Ovary (tissue), 9 donors: ENCODE data around the gene NR3C2. TPM values are rescaled to one million over a fixed set of nuclear protein-coding genes. Genes with fewer than 3 reads are reported as not detected.
"Not testable (repeated sequence)": the region's sequence is repeated elsewhere in the genome, so short reads cannot be mapped to it uniquely, and the experiment has no call there.

Source experiments
- DNase-seq, 5 donors: peaks; one replicate each; pipeline ENCODE4 v3.0.0-alpha.2; 2019 to 2020
- H3K27ac ChIP-seq, 2 donors: fragments of 200-600 bp; one replicate each; pipeline versions ENCODE4 v1.5.1 to v1.8.0; 2019 to 2022
- H3K27me3 ChIP-seq: fragments of 200-600 bp; one replicate; pipeline ENCODE4 v1.8.0; 2022
- H3K36me3 ChIP-seq: fragments of 200-600 bp; sonication (generic); one replicate; pipeline ENCODE4 v1.5.1; 2019
- H3K4me1 ChIP-seq: one replicate; pipeline ENCODE4 v1.8.1; 2013; ENCODE audit warnings: mild to moderate bottlenecking, moderate library complexity; ENCODE audit not compliant: insufficient read depth
- H3K4me3 ChIP-seq: fragments of 200-600 bp; sonication (generic); one replicate; pipeline ENCODE4 v1.5.1; 2017
- H3K9me3 ChIP-seq, 2 donors: fragments of 200-600 bp in 1 of 2; sonication (generic) in 1 of 2; one replicate each; pipeline versions ENCODE4 v1.5.1 to v1.8.1; 2013 to 2019; ENCODE audit warnings: mild to moderate bottlenecking in 1 of 2, moderate library complexity in 1 of 2
- EP300 ChIP-seq: sonication (generic); formaldehyde crosslinking; IDR thresholded peaks from one replicate; pipeline ENCODE4 v1.6.1; 2017; ENCODE audit warnings: antibody characterized with exemption
- POLR2A ChIP-seq: fragments of 450-650 bp; IDR thresholded peaks from one replicate; pipeline ENCODE4 v1.6.1; 2017; ENCODE audit warnings: antibody characterized with exemption, mild to moderate bottlenecking, moderate library complexity
- WGBS, 3 donors: extraction: QIAGEN DNeasy Blood & Tissue Kit in 1 of 3; methylation state at CpG; one replicate each; pipeline versions ENCODE4 v1.1.5 to v1.1.7; 2013 to 2017; 5-methylcytosine and 5-hydroxymethylcytosine counted together
- intact Hi-C, 4 donors: fragments of 100-400 bp; cut with DNase I; formaldehyde crosslinking; loops; one replicate each; pipeline versions ENCODE4 v1.11.0 to v1.15.1; 2022 to 2023
- polyA plus RNA-seq, 2 donors: library from polyadenylated mRNA; stranded (reverse); fragments of 200-250 nt in 1 of 2; fragments of 350-450 nt in 1 of 2; fragmentation: Illumina TruSeq in 1 of 2; extraction: RNeasy Lipid Tissue Mini Kit (QIAGEN cat#74804) in 1 of 2; gene quantifications; one replicate each; pipeline ENCODE4 v1.2.3, GENCODE V29; 2013 to 2014
- total RNA-seq, 7 donors: library from RNA; depleted of rRNA in 2 of 7; stranded (reverse); fragments of >200 nt in 2 of 7; fragmentation: NEBNext Ultra II Directional in 3 of 7; extraction: Animal tissue kit (Norgen Biotek cat#: 25700) in 3 of 7; gene quantifications; one replicate each; pipeline versions ENCODE4 v1.1.0 to v1.2.4, GENCODE V29; 2016 to 2023
- TF ChIP-seq, protein P1 (sequence below), 3 donors: fragments of 450-650 bp in 2 of 3; fragments of 200-600 bp in 1 of 3; IDR thresholded peaks; one replicate each; pipeline versions ENCODE4 v1.5.1 to v1.8.0; 2016 to 2022; ENCODE audit warnings: antibody characterized with exemption in 3 of 3, mild to moderate bottlenecking in 1 of 3
- donor health status: DM: no; HTN: no; CAD: no; lungs with moderate emphysema.
- donor health status: DM: no; HTN: no; CAD: no.
- donor health status: Bipolar disorder and iron deficiency.
- donor health status: DM: yes; HTN: yes; CAD: no.
- donor health status: DM: no; HTN: no; CAD: no.
- donor health status: DM: yes; HTN: yes; CAD: no.

The NR3C2 gene
- total and polyA plus RNA-seq, 9 donors: 6.8 to 37.5 (median 22.9) TPM

DNA sequence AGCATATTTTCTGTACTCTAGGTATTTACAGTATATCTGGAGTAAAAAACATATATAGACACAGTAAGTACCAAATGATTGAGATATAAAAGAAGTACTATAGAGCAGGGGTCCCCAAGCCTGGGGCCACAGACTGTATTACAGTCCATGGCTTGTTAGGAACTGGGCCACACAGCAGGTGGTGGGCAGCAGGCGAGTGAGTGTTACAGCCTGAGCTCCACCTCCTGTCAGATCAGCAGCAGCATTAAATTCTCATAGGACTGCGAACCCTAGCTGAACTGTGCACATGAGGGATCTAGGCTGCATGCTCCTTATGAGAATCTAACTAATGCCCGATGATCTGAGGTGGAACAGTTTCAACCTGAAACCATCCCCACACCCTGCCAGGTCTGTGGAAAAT is 300.7 kb downstream of the NR3C2 start:
- no peaks in the 10 kb centered on the region for H3K9me3 ChIP-seq
- H3K27ac ChIP-seq: no peak overlapping the region
- intact Hi-C loops: no loop called here
- H3K36me3 ChIP-seq: no peaks in the 10 kb centered on the region
- no peak for DNase-seq
- 73 to 83% (median 75%) methylated on average over 3 of the region's 3 CpGs for WGBS, 3 donors
- H3K4me3 ChIP-seq: no peak overlapping the region
- H3K27me3 ChIP-seq: no peaks in the 10 kb centered on the region
- H3K4me1 ChIP-seq: no peaks in the 10 kb centered on the region
- TF ChIP-seq EP300: no peak
- TF ChIP-seq, protein P1, sequence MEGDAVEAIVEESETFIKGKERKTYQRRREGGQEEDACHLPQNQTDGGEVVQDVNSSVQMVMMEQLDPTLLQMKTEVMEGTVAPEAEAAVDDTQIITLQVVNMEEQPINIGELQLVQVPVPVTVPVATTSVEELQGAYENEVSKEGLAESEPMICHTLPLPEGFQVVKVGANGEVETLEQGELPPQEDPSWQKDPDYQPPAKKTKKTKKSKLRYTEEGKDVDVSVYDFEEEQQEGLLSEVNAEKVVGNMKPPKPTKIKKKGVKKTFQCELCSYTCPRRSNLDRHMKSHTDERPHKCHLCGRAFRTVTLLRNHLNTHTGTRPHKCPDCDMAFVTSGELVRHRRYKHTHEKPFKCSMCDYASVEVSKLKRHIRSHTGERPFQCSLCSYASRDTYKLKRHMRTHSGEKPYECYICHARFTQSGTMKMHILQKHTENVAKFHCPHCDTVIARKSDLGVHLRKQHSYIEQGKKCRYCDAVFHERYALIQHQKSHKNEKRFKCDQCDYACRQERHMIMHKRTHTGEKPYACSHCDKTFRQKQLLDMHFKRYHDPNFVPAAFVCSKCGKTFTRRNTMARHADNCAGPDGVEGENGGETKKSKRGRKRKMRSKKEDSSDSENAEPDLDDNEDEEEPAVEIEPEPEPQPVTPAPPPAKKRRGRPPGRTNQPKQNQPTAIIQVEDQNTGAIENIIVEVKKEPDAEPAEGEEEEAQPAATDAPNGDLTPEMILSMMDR (IDR thresholded peaks at IDR 0.05): no peak
- TF ChIP-seq POLR2A: no peak

DNA sequence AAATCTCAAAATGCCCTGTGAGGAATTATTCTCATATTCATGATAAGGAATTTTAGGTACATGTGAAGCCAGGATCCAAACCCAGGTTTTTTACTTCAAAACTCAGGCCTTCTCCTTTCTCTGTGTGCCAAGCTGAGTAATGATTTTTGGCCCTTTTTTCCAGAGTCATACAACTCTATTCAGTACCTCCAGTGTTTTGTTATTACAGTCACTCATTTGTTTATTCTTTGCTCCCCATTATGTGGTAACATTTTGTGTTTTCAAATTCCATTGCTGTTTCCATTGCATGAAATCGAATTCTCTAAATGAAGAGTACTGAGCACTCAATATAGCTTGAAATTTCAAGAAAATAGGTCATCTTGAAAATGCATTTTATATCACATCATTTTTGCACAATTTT is 315.4 kb downstream of the NR3C2 start:
- Histone ChIP-seq H3K27me3 (no peaks in the 10 kb centered on the region), H3K4me3 (no peak overlapping the region), H3K36me3 (no peaks in the 10 kb centered on the region), H3K27ac (no peak overlapping the region), H3K9me3 (no peaks in the 10 kb centered on the region), H3K4me1 (no peaks in the 10 kb centered on the region)
- TF ChIP-seq POLR2A: no peak
- TF ChIP-seq, protein P1 (IDR thresholded peaks at IDR 0.05): no peak
- no peak for TF ChIP-seq EP300
- WGBS, 3 donors: 8 to 34% (median 20%) methylated on average over 1 of the region's 1 CpG
- intact Hi-C loops: no loop called here
- DNase-seq: no peak

- no peaks in the 10 kb centered on the region for H3K4me1 ChIP-seq
- H3K27ac ChIP-seq: no peak overlapping the region
- WGBS, 3 donors: 54 to 100% (median 98%) methylated on average over 1 of the region's 1 CpG
- TF ChIP-seq, protein P1 (IDR thresholded peaks at IDR 0.05): no peak
- TF ChIP-seq EP300 (no peak), POLR2A (no peak)
- DNase-seq: no peak
- no peaks in the 10 kb centered on the region for H3K27me3 ChIP-seq
- no peak overlapping the region for H3K4me3 ChIP-seq
- H3K9me3 ChIP-seq: no peaks in the 10 kb centered on the region
- no peaks in the 10 kb centered on the region for H3K36me3 ChIP-seq
- intact Hi-C loops: no loop called here
Observed at GRCh38 chr4:148124512-148124911, 317.7 kb downstream of the NR3C2 start.

DNA sequence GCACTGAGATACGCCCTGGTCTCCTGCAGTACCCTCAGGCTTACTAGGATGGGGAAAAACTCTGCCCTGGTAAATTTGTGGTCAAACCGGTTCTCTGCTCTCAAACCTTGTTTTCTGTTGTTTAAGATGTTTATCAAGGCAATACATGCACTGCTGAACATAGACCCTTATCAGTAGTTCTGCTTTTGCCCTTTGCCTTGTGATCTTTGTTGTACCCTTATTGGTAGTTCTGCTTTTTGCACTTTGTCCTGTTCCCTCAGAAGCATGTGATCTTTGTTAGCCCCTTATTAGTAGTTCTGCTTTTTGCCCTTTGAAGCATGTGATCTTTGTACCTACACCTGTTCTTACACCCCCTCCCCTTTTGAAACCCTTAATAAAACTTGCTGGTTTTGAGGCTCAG is 319.1 kb downstream of the NR3C2 start:
- DNase-seq, H3K4me1 ChIP-seq, H3K36me3 ChIP-seq, H3K4me3 ChIP-seq, H3K9me3 ChIP-seq, intact Hi-C loops, H3K27ac ChIP-seq, H3K27me3 ChIP-seq: not testable (repeated sequence)
- 96 to 98% (median 98%) methylated on average over 2 of the region's 2 CpGs for WGBS, 3 donors

GRCh38 chr4:148120216-148120615 is 322.0 kb downstream of the NR3C2 start:
- Histone ChIP-seq H3K4me1 (peaks cover 1% of the 10 kb centered on the region), H3K27ac (no peak overlapping the region), H3K36me3 (no peaks in the 10 kb centered on the region), H3K27me3 (no peaks in the 10 kb centered on the region), H3K9me3 (no peaks in the 10 kb centered on the region), H3K4me3 (no peak overlapping the region)
- 86 to 88% (median 86%) methylated on average over 3 of the region's 3 CpGs for WGBS, 3 donors
- TF ChIP-seq POLR2A (no peak), EP300 (no peak)
- no peak for DNase-seq
- intact Hi-C loops: no loop called here

DNA sequence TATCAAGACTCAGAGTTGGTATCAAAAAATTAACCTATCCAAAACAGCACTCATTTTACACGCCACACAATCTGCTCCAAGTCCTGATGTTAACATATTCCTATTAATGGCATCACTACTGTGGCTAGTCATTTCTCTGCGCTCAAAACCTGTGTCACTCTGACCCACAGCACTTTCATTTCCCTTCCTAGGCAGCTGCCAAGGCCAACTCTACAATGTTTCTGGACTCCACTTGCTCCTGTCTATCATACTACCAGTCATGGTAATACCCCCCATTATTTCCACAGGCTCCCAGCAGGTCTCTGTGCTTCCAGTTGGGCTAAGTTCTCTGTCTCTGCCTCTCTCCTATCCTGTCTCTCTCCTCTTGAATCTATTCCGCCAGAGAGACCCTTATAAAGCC is 323.6 kb downstream of the NR3C2 start:
- 82 to 97% (median 95%) methylated on average over 3 of the region's 3 CpGs for WGBS, 3 donors
- Histone ChIP-seq H3K27me3 (no peaks in the 10 kb centered on the region), H3K4me1 (peaks cover 1% of the 10 kb centered on the region), H3K36me3 (no peaks in the 10 kb centered on the region), H3K4me3 (no peak overlapping the region), H3K27ac (no peak overlapping the region), H3K9me3 (no peaks in the 10 kb centered on the region)
- DNase-seq: no peak
- TF ChIP-seq POLR2A (no peak), EP300 (no peak)
- TF ChIP-seq, protein P1 (IDR thresholded peaks at IDR 0.05): no peak
- intact Hi-C loops: no loop called here
